Lung (tissue), 12 donors: Measurements from ENCODE around the gene TRIM75. TPM values are rescaled to one million over a fixed set of nuclear protein-coding genes. Genes with fewer than 3 reads are reported as not detected.

Source experiments
- ATAC-seq: fragments of 200-7000 bp; cut with Tn5 transposase; one replicate; pipeline ENCODE4 v1.9.1; 2020; ENCODE audit warnings: moderate number of reproducible peaks; ENCODE audit not compliant: insufficient read depth, low FRiP score
- DNase-seq, 3 donors: peaks; one replicate each; pipeline ENCODE4 v3.0.0-alpha.2; 2013 to 2017
- H3K27ac ChIP-seq, 2 donors: one replicate each; pipeline ENCODE4 v1.5.1; 2013; ENCODE audit warnings: mild to moderate bottlenecking in 2 of 2, moderate library complexity in 2 of 2, control low read depth in 1 of 2, inconsistent platforms in 1 of 2, low read depth in 1 of 2, low read length in 1 of 2
- H3K27me3 ChIP-seq, 3 donors: one replicate each; pipeline ENCODE4 v1.5.1; 2013; ENCODE audit warnings: low read length in 2 of 3; ENCODE audit not compliant: control insufficient read depth in 3 of 3, insufficient read depth in 3 of 3
- H3K36me3 ChIP-seq, 4 donors: one replicate each; pipeline ENCODE4 v1.5.1; 2013; ENCODE audit warnings: low read length in 4 of 4, mild to moderate bottlenecking in 1 of 4, moderate library complexity in 1 of 4; ENCODE audit not compliant: control insufficient read depth in 4 of 4, insufficient read depth in 4 of 4
- H3K4me1 ChIP-seq, 5 donors: one replicate each; pipeline ENCODE4 v1.5.1; 2013; ENCODE audit warnings: low read length in 5 of 5, mild to moderate bottlenecking in 2 of 5, moderate library complexity in 1 of 5; ENCODE audit not compliant: control insufficient read depth in 5 of 5, insufficient read depth in 5 of 5
- H3K4me3 ChIP-seq: one replicate; pipeline ENCODE4 v1.5.1; 2013; ENCODE audit warnings: mild to moderate bottlenecking, control low read depth, moderate library complexity
- H3K9ac ChIP-seq, 2 donors: one replicate each; pipeline ENCODE4 v1.5.1; 2013; ENCODE audit warnings: low read length in 2 of 2, control low read depth in 1 of 2; ENCODE audit not compliant: insufficient read depth in 1 of 2
- H3K9me3 ChIP-seq, 4 donors: one replicate each; pipeline ENCODE4 v1.5.1; 2013; ENCODE audit warnings: low read length in 3 of 4, mild to moderate bottlenecking in 1 of 4, moderate library complexity in 1 of 4; ENCODE audit not compliant: control insufficient read depth in 4 of 4, insufficient read depth in 3 of 4
- CTCF ChIP-seq: IDR thresholded peaks from 2 replicates; pipeline ENCODE4 v1.5.1; 2012; ENCODE audit warnings: mild to moderate bottlenecking; ENCODE audit errors: control extremely low read depth, extremely low read depth
- WGBS, 2 donors: extraction: QIAGEN DNeasy Blood & Tissue Kit; methylation state at CpG; one replicate each; pipeline ENCODE4 v1.1.7; 2013; 5-methylcytosine and 5-hydroxymethylcytosine counted together
- polyA plus RNA-seq, 2 donors: library from polyadenylated mRNA; stranded (reverse); fragments of 200-250 nt; gene quantifications; one replicate each; pipeline ENCODE4 v1.2.1, GENCODE V29; 2013
- total RNA-seq, 2 donors: library from RNA; depleted of rRNA in 1 of 2; stranded (reverse); fragments of >200 nt in 1 of 2; gene quantifications; one replicate each; pipeline ENCODE4 v1.2.1, GENCODE V29; 2014 to 2021
- donor health status: control.
- donor health status: control.
- donor health status: Bipolar disorder and iron deficiency.
- donor health status: healthy.
- donor health status: DM: yes; HTN: yes; CAD: no.

Gene TRIM75
- total and polyA plus RNA-seq, 4 donors, result not detected

- 81 to 88% methylated on average over 5 of the region's 5 CpGs for WGBS, 2 donors
- Histone ChIP-seq H3K4me1 (no peaks in the 10 kb centered on the region), H3K9me3 (no peaks in the 10 kb centered on the region), H3K4me3 (no peak overlapping the region), H3K27ac (no peak overlapping the region), H3K36me3 (no peaks in the 10 kb centered on the region), H3K9ac (no peak overlapping the region), H3K27me3 (no peaks in the 10 kb centered on the region)
- no peak for DNase-seq
- ATAC-seq, result no peak
- no peak for TF ChIP-seq CTCF
Observed at GRCh38 chr4:165009493-165010227, 44.0 kb upstream of the TRIM75 start.

- no peak overlapping the region for H3K27ac ChIP-seq
- DNase-seq, result no peak
- no peak for TF ChIP-seq CTCF
- H3K27me3 ChIP-seq, result no peaks in the 10 kb centered on the region
- 72 to 85% methylated on average over 2 of the region's 2 CpGs for WGBS, 2 donors
- no peak overlapping the region for H3K9ac ChIP-seq
- no peak overlapping the region for H3K4me3 ChIP-seq
- no peaks in the 10 kb centered on the region for H3K9me3 ChIP-seq
- no peaks in the 10 kb centered on the region for H3K36me3 ChIP-seq
- no peaks in the 10 kb centered on the region for H3K4me1 ChIP-seq
- no peak for ATAC-seq
Observed at GRCh38 chr4:165010487-165010886, 43.2 kb upstream of the TRIM75 start.

GRCh38 chr4:165010991-165011390 is 42.7 kb upstream of the TRIM75 start:
- Histone ChIP-seq H3K36me3 (no peaks in the 10 kb centered on the region), H3K4me3 (no peak overlapping the region), H3K27me3 (no peaks in the 10 kb centered on the region), H3K9me3 (no peaks in the 10 kb centered on the region), H3K9ac (no peak overlapping the region), H3K4me1 (no peaks in the 10 kb centered on the region), H3K27ac (no peak overlapping the region)
- no peak for ATAC-seq
- no peak for DNase-seq
- 78 to 81% methylated on average over 8 of the region's 8 CpGs for WGBS, 2 donors
- no peak for TF ChIP-seq CTCF

- no peak for ATAC-seq
- TF ChIP-seq CTCF, result no peak
- 84 to 88% methylated on average over 5 of the region's 5 CpGs for WGBS, 2 donors
Observed at GRCh38 chr4:165011403-165011802, 42.3 kb upstream of the TRIM75 start.

More at GRCh38 chr4:165011403-165011802, 42.3 kb upstream of the TRIM75 start:
- H3K4me1 ChIP-seq, result no peaks in the 10 kb centered on the region
- H3K4me3 ChIP-seq, result no peak overlapping the region
- no peak for DNase-seq
- H3K36me3 ChIP-seq, result no peaks in the 10 kb centered on the region
- H3K27me3 ChIP-seq, result no peaks in the 10 kb centered on the region
- H3K9ac ChIP-seq, result no peak overlapping the region
- no peak overlapping the region for H3K27ac ChIP-seq
- no peaks in the 10 kb centered on the region for H3K9me3 ChIP-seq
